ENCODE results near the gene MEIS1. TPM values are rescaled to one million over a fixed set of nuclear protein-coding genes. Genes with fewer than 3 reads are reported as not detected.

The MEIS1 gene
- total and polyA plus RNA-seq, 2 of the 8 experiments (the other 6 are each of a cell fraction or from before 2014, with no cell fraction given), result 0.17 to 1.2 TPM

- TF ChIP-seq USF2 (IDR thresholded peaks at IDR 0.05; ENCODE audit: low read length), result no peak
- TF ChIP-seq, protein P1, sequence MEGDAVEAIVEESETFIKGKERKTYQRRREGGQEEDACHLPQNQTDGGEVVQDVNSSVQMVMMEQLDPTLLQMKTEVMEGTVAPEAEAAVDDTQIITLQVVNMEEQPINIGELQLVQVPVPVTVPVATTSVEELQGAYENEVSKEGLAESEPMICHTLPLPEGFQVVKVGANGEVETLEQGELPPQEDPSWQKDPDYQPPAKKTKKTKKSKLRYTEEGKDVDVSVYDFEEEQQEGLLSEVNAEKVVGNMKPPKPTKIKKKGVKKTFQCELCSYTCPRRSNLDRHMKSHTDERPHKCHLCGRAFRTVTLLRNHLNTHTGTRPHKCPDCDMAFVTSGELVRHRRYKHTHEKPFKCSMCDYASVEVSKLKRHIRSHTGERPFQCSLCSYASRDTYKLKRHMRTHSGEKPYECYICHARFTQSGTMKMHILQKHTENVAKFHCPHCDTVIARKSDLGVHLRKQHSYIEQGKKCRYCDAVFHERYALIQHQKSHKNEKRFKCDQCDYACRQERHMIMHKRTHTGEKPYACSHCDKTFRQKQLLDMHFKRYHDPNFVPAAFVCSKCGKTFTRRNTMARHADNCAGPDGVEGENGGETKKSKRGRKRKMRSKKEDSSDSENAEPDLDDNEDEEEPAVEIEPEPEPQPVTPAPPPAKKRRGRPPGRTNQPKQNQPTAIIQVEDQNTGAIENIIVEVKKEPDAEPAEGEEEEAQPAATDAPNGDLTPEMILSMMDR (IDR thresholded peaks at IDR 0.05; ENCODE audit: control extremely low read depth in 1 of 3, insufficient read depth in 1 of 3, low read depth in 1 of 3, low read length in 3 of 3), result no peak
Measured at GRCh38 chr2:66489436-66489835, 54.5 kb downstream of the MEIS1 start (continued).

Data from H1 (cell line).